GM12878 (cell line): ENCODE measurements around the gene SULT6B1. TPM values are rescaled to one million over a fixed set of nuclear protein-coding genes. Genes with fewer than 3 reads are reported as not detected.

Experiments used
- ATAC-seq: fragments of 200-7000 bp; cut with Tn5 transposase; 3 replicates; pipeline ENCODE4 v1.9.1; 2020; ENCODE audit warnings: mild to moderate bottlenecking, moderate library complexity
- BruUV-seq: library from RNA; stranded (reverse); fragments of 400-500 nt; replicated peaks from 2 replicates; lab custom pipeline; 2021; lab: Mats Ljungman, UMichigan
- CTCF ChIA-PET: fragments of 300-600 bp; sonication (Branson Sonifier 250); formaldehyde crosslinking; extraction: SDS; loops from one replicate; lab custom pipeline; 2021; ENCODE audit warnings: inconsistent platforms; lab: Yijun Ruan, JAX
- POLR2A ChIA-PET: fragments of 350-600 bp; formaldehyde crosslinking; extraction: SDS; loops from one replicate; lab custom pipeline; 2021; ENCODE audit warnings: inconsistent platforms; lab: Charles Lee
- RAD21 ChIA-PET: fragments of 300-600 bp; sonication (Branson Sonifier 250); formaldehyde crosslinking; loops from one replicate; lab custom pipeline; 2023; ENCODE audit warnings: antibody characterized with exemption; ENCODE audit not compliant: unreplicated experiment; lab: Charles Lee
- SMC1A ChIA-PET: fragments of 300-600 bp; sonication (Branson Sonifier 250); formaldehyde crosslinking; loops from one replicate; lab custom pipeline; 2023; ENCODE audit not compliant: unreplicated experiment, uncharacterized antibody; lab: Charles Lee
- DNase-seq: peaks from one replicate; pipeline ENCODE4 v3.0.0-alpha.2; 2011; ENCODE audit warnings: low read depth, low spot score
- FAIRE-seq: peaks from 3 replicates; lab custom pipeline; 2011; peaks lifted over from hg19 to GRCh38; lab: Jason Lieb, UNC
- H2AFZ ChIP-seq: 2 replicates; pipeline ENCODE4 v1.6.0; 2011; ENCODE audit warnings: low read depth, low read length, control low read depth; ENCODE audit not compliant: control insufficient read depth
- H3K27ac ChIP-seq: 2 replicates; pipeline ENCODE4 v1.5.1; 2011; ENCODE audit warnings: control low read depth; ENCODE audit not compliant: control insufficient read depth, insufficient read depth
- H3K27me3 ChIP-seq, 2 experiments: replicated peaks in 1 of 2; 2 replicates each; pipeline versions ENCODE4 v1.6.0 to v1.6.1; 2011; ENCODE audit warnings: low read length in 1 of 2; ENCODE audit not compliant: control insufficient read depth in 2 of 2, insufficient read depth in 2 of 2
- H3K36me3 ChIP-seq, 2 experiments: 2 replicates each; pipeline ENCODE4 v1.5.1; 2011; ENCODE audit warnings: low read length in 1 of 2; ENCODE audit not compliant: control insufficient read depth in 2 of 2, insufficient read depth in 2 of 2
- H3K4me1 ChIP-seq: 2 replicates; pipeline ENCODE4 v1.6.1; 2011; ENCODE audit warnings: mild to moderate bottlenecking, low read length, moderate library complexity, mixed read lengths; ENCODE audit not compliant: control insufficient read depth, insufficient read depth
- H3K4me2 ChIP-seq: 2 replicates; pipeline ENCODE4 v1.6.0; 2011; ENCODE audit warnings: control low read depth; ENCODE audit not compliant: control insufficient read depth, insufficient read depth
- H3K4me3 ChIP-seq: fragments of 200-600 bp; sonication (generic); 2 replicates; pipeline ENCODE4 v1.5.1; 2016
- H3K79me2 ChIP-seq: 2 replicates; pipeline ENCODE4 v1.6.0; 2011; ENCODE audit warnings: low read length; ENCODE audit not compliant: control insufficient read depth, insufficient read depth
- H3K9ac ChIP-seq: 2 replicates; pipeline ENCODE4 v1.8.0; 2011; ENCODE audit warnings: low read length, control low read depth, mixed read lengths; ENCODE audit not compliant: control insufficient read depth, insufficient read depth
- H3K9me3 ChIP-seq: replicated peaks from 3 replicates; pipeline ENCODE4 v1.5.1; 2011; ENCODE audit warnings: mild to moderate bottlenecking, low read length; ENCODE audit not compliant: control insufficient read depth, insufficient read depth
- H4K20me1 ChIP-seq: 2 replicates; pipeline ENCODE4 v1.6.0; 2011; ENCODE audit not compliant: control insufficient read depth, insufficient read depth
- HCFC1 ChIP-seq: fragments of 150-350 bp; IDR thresholded peaks from 2 replicates; pipeline ENCODE4 v1.6.1; 2014; ENCODE audit warnings: low read length
- MEF2B ChIP-seq: fragments of 450-650 bp; IDR thresholded peaks from 2 replicates; pipeline ENCODE4 v1.6.1; 2018; ENCODE audit warnings: mild to moderate bottlenecking, moderate library complexity; ENCODE audit not compliant: partially characterized antibody, poor library complexity, severe bottlenecking
- MXI1 ChIP-seq: fragments of 150-350 bp; IDR thresholded peaks from 2 replicates; pipeline ENCODE4 v1.6.1; 2011; ENCODE audit warnings: low read depth, mild to moderate bottlenecking, inconsistent platforms, low read length, improper control_type of control experiment
- NBN ChIP-seq: fragments of 450-650 bp; IDR thresholded peaks from 2 replicates; pipeline ENCODE4 v1.6.1; 2016
- NFIC ChIP-seq: IDR thresholded peaks from 2 replicates; pipeline ENCODE4 v1.6.1; 2012; ENCODE audit warnings: low read depth, mild to moderate bottlenecking, inconsistent platforms, low read length, moderate library complexity
- NFYB ChIP-seq: IDR thresholded peaks from 2 replicates; pipeline ENCODE4 v1.6.1; 2011; ENCODE audit warnings: low read depth, mild to moderate bottlenecking, low read length, improper control_type of control experiment, moderate library complexity; ENCODE audit not compliant: insufficient read depth
- PAX5 ChIP-seq: IDR thresholded peaks from 2 replicates; pipeline ENCODE4 v1.6.1; 2011; ENCODE audit warnings: low read depth, low read length, borderline replicate concordance
- PAX8 ChIP-seq: fragments of 450-650 bp; IDR thresholded peaks from 2 replicates; pipeline ENCODE4 v1.6.1; 2017; ENCODE audit warnings: mild to moderate bottlenecking, moderate library complexity
- RB1 ChIP-seq: fragments of 450-650 bp; formaldehyde crosslinking; IDR thresholded peaks from 2 replicates; pipeline ENCODE4 v1.6.1; 2017; ENCODE audit warnings: mild to moderate bottlenecking, borderline replicate concordance
- RBBP5 ChIP-seq: fragments of 200-600 bp; sonication (generic); conservative IDR thresholded peaks from 2 replicates; pipeline ENCODE4 v1.6.1; 2016
- SPI1 ChIP-seq: IDR thresholded peaks from 2 replicates; pipeline ENCODE4 v1.6.1; 2011; ENCODE audit warnings: low read depth, mild to moderate bottlenecking, low read length, moderate library complexity, borderline replicate concordance; ENCODE audit not compliant: insufficient read depth
- WGBS: methylation state at CpG from one replicate; pipeline ENCODE4 v1.1.6; 2016; ENCODE audit warnings: low lambda C conversion rate; ENCODE audit not compliant: insufficient replicate concordance, insufficient coverage; ENCODE audit errors: missing lambda C conversion rate; 5-methylcytosine and 5-hydroxymethylcytosine counted together
- in situ Hi-C: fragments of 300-500 bp; cut with MboI; formaldehyde crosslinking; loops from 9 replicates; pipeline ENCODE4 v1.14.3; 2018; ENCODE audit warnings: mixed read lengths
- intact Hi-C: fragments of 100-400 bp; cut with micrococcal nuclease; formaldehyde crosslinking; loops from one replicate; pipeline ENCODE4 v1.14.2; 2022; ENCODE audit not compliant: unreplicated experiment
- polyA plus RNA-seq, 11 experiments: library from polyadenylated mRNA; depleted of rRNA in 4 of 11; unstranded in 6 of 11; stranded (reverse) in 5 of 11; fragments of >200 nt; fragmentation: Nextera tagmentation in 4 of 11; fragmentation: Illumina TruSeq in 1 of 11; extraction: Ambion mirVana in 4 of 11; extraction: Trizol in 1 of 11; gene quantifications; 1 replicate in 1 of 11; 2 replicates in 10 of 11; pipeline versions ENCODE4 v1.2.1 to v1.2.3, GENCODE V29; 2011 to 2016; ENCODE audit warnings: inconsistent platforms in 2 of 11, missing spikeins in 2 of 11, low read depth in 1 of 11
- total RNA-seq, 4 experiments: library from RNA; depleted of rRNA in 3 of 4; stranded (reverse); fragments of >200 nt in 3 of 4; fragmentation: Illumina TruSeq in 1 of 4; extraction: Trizol in 1 of 4; gene quantifications; 2 replicates each; pipeline versions ENCODE4 v1.2.1 to v1.2.3, GENCODE V29; 2013 to 2021
- TF ChIP-seq, protein P1 (sequence below): IDR thresholded peaks from 2 replicates; pipeline ENCODE4 v1.6.1; 2012; ENCODE audit warnings: mild to moderate bottlenecking, low read depth, low read length
- TF ChIP-seq, protein P2 (sequence below): IDR thresholded peaks from 2 replicates; pipeline ENCODE4 v1.6.1; 2011; ENCODE audit warnings: low read depth, low read length, improper control_type of control experiment, borderline replicate concordance
- TF ChIP-seq, protein P3 (sequence below): fragments of 450-650 bp; IDR thresholded peaks from 2 replicates; pipeline ENCODE4 v1.6.1; 2014; ENCODE audit warnings: mild to moderate bottlenecking
- TF ChIP-seq, protein P4 (sequence below): IDR thresholded peaks from 2 replicates; pipeline ENCODE4 v1.6.1; 2011; ENCODE audit warnings: mild to moderate bottlenecking, low read depth, low read length, moderate library complexity; ENCODE audit not compliant: insufficient replicate concordance

Gene SULT6B1
- total and polyA plus RNA-seq, 10 of the 15 experiments (the other 5 are each of a cell fraction or from before 2014, with no cell fraction given) = not detected

DNA sequence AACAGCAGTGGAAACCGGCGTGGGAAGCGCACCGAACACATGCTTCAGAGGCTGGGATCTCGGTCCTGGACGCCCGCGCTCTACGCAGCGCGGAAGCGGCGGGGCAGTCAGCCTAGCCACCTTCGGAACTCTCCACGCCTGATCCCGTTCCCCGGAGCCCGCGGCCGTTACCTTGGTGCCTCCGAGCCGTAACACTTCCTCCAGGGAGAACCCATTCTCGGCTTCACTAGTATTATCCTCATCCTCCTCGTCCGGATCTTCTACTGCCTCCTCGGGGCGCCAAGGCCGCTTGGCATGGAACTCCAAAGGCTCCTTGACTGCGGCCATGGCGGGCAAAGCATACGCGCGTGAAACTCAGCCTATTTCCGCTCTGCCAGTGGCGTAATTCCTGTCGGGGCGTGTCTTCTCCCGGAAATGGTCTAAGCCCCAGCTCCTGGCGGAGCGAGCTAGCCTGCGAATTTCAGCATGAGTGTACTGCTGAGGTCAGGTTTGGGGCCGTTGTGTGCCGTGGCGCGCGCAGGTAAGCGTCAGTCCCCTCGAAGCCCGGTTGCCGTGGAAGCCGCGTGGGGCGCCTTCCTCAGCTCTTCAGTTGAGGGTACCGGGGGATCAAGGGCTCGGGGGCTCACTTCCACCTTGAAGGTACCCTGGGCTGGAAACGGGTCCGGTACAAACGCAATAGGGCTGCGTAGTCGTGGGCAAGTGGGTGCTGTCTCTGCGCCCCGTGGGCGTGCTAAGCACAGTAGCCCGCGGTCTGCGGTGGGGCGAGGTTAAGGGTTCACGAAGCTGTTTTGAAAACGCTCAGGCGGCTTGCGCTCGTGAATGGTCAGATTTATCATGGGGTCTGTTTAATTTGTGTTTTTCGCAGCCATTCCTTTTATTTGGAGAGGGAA is 43.0 kb upstream of the SULT6B1 start, which contains the start of the genes CEBPZ and NDUFAF7:
Gene CEBPZ, minus strand, starts transcription at position 356 of the 890 bp plus-strand sequence. Its CDS starts 29 bp downstream, at position 327.
Gene NDUFAF7, plus strand, starts transcription at position 418 of the 890 bp plus-strand sequence. Its CDS starts 48 bp downstream, at position 466.
- WGBS = 1% methylated on average over 73 of the region's 73 CpGs
- in situ Hi-C loops (no loop called here), intact Hi-C loops (loop anchor here (5.0 kb wide), 1 partner anchor 74 kb away; the partner anchor contains the start of gene EIF2AK2)
- Histone ChIP-seq H3K4me2 (peak within 1 kb of the TSS; percentile 71), H2AFZ (peak within 1 kb of the TSS; percentile 82), H3K27me3 (no peaks in the 10 kb centered on the region), H3K79me2 (peaks cover 64% of the 10 kb centered on the region), H3K4me1 (no peaks in the 10 kb centered on the region), H3K36me3 (peaks cover 0 to 8% of the 10 kb centered on the region in 2 experiments; a peak in 1 of 4 replicates), H3K4me3 (peak within 1 kb of the TSS; percentile 91), H3K9me3 (no peaks in the 10 kb centered on the region), H3K9ac (peak within 1 kb of the TSS; percentile 87), H4K20me1 (no peaks in the 10 kb centered on the region), H3K27ac (peak within 1 kb of the TSS; percentile 87)
- SMC1A ChIA-PET = interaction anchor here (1.0 to 2.1 kb wide), 6 partner anchors 9 to 62 kb away, joined by 3 to 6 read pairs (median 4); partner anchors contain the start of gene CEBPZOS
- FAIRE-seq (peak; percentile 95), DNase-seq (peak; percentile 59), ATAC-seq (peak; percentile 93)
- RAD21 ChIA-PET = interaction anchor here (0.6 to 1.4 kb wide), 4 partner anchors 11 to 601 kb away, joined by 3 to 5 read pairs (median 4); partner anchors contain the start of gene EIF2AK2
- CTCF ChIA-PET = interaction anchor here (0.8 to 1.1 kb wide), 3 partner anchors 30 to 146 kb away, joined by 3 to 4 read pairs (median 3); no protein-coding TSS in a partner anchor
- POLR2A ChIA-PET = interaction anchor here (0.6 to 2.4 kb wide), 7 partner anchors 13 to 264 kb away, joined by 3 to 11 read pairs (median 4); partner anchors contain the start of genes CEBPZOS and EIF2AK2
- no TSS peak for BruUV-seq
- peak; percentile 51; the same call in 1 of the 2 replicates for TF ChIP-seq PAX5
- peak; percentile 88 for TF ChIP-seq NBN
- TF ChIP-seq, protein P1, sequence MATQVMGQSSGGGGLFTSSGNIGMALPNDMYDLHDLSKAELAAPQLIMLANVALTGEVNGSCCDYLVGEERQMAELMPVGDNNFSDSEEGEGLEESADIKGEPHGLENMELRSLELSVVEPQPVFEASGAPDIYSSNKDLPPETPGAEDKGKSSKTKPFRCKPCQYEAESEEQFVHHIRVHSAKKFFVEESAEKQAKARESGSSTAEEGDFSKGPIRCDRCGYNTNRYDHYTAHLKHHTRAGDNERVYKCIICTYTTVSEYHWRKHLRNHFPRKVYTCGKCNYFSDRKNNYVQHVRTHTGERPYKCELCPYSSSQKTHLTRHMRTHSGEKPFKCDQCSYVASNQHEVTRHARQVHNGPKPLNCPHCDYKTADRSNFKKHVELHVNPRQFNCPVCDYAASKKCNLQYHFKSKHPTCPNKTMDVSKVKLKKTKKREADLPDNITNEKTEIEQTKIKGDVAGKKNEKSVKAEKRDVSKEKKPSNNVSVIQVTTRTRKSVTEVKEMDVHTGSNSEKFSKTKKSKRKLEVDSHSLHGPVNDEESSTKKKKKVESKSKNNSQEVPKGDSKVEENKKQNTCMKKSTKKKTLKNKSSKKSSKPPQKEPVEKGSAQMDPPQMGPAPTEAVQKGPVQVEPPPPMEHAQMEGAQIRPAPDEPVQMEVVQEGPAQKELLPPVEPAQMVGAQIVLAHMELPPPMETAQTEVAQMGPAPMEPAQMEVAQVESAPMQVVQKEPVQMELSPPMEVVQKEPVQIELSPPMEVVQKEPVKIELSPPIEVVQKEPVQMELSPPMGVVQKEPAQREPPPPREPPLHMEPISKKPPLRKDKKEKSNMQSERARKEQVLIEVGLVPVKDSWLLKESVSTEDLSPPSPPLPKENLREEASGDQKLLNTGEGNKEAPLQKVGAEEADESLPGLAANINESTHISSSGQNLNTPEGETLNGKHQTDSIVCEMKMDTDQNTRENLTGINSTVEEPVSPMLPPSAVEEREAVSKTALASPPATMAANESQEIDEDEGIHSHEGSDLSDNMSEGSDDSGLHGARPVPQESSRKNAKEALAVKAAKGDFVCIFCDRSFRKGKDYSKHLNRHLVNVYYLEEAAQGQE = 0 out of 2 replicates have a peak, but pooled peaks have one; percentile 30
- TF ChIP-seq NFYB = no peak
- TF ChIP-seq NFIC = no peak
- peak; percentile 94 for TF ChIP-seq MXI1
- TF ChIP-seq RB1 = 0 out of 2 replicates have a peak, but pooled peaks have one; percentile 72
- TF ChIP-seq HCFC1 = peak; percentile 59
- no peak for TF ChIP-seq SPI1
- TF ChIP-seq, protein P2, sequence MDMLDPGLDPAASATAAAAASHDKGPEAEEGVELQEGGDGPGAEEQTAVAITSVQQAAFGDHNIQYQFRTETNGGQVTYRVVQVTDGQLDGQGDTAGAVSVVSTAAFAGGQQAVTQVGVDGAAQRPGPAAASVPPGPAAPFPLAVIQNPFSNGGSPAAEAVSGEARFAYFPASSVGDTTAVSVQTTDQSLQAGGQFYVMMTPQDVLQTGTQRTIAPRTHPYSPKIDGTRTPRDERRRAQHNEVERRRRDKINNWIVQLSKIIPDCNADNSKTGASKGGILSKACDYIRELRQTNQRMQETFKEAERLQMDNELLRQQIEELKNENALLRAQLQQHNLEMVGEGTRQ = no peak
- TF ChIP-seq, protein P3, sequence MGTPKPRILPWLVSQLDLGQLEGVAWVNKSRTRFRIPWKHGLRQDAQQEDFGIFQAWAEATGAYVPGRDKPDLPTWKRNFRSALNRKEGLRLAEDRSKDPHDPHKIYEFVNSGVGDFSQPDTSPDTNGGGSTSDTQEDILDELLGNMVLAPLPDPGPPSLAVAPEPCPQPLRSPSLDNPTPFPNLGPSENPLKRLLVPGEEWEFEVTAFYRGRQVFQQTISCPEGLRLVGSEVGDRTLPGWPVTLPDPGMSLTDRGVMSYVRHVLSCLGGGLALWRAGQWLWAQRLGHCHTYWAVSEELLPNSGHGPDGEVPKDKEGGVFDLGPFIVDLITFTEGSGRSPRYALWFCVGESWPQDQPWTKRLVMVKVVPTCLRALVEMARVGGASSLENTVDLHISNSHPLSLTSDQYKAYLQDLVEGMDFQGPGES = no peak
- no peak for TF ChIP-seq RBBP5
- TF ChIP-seq, protein P4, sequence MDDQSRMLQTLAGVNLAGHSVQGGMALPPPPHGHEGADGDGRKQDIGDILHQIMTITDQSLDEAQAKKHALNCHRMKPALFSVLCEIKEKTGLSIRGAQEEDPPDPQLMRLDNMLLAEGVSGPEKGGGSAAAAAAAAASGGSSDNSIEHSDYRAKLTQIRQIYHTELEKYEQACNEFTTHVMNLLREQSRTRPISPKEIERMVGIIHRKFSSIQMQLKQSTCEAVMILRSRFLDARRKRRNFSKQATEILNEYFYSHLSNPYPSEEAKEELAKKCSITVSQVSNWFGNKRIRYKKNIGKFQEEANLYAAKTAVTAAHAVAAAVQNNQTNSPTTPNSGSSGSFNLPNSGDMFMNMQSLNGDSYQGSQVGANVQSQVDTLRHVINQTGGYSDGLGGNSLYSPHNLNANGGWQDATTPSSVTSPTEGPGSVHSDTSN = peak; percentile 7
- peak; percentile 9 for TF ChIP-seq MEF2B
- peak; percentile 76; the same call in 1 of the 2 replicates for TF ChIP-seq PAX8
